Caco-2 (cell line): ENCODE measurements around the gene CAPG. TPM values are rescaled to one million over a fixed set of nuclear protein-coding genes. Genes with fewer than 3 reads are reported as not detected.

Experiments
- BruUV-seq: library from RNA; stranded (reverse); fragments of 400-500 nt; replicated peaks from 2 replicates; lab custom pipeline; 2021; lab: Mats Ljungman, UMichigan
- CTCF ChIA-PET: fragments of 300-600 bp; sonication (Branson Sonifier 250); formaldehyde crosslinking; loops from one replicate; lab custom pipeline; 2022; ENCODE audit warnings: antibody characterized with exemption; lab: Charles Lee
- POLR2A ChIA-PET: fragments of 300-600 bp; sonication (Branson Sonifier 250); formaldehyde crosslinking; loops from one replicate; lab custom pipeline; 2022; ENCODE audit warnings: antibody characterized with exemption; lab: Charles Lee
- DNase-seq, 2 experiments: peaks; one replicate each; pipeline versions ENCODE4 v3.0.0 to v3.0.0-alpha.2; 2020 to 2022
- H3K27me3 ChIP-seq: replicated peaks from 2 replicates; pipeline ENCODE4 v1.6.0; 2011; ENCODE audit warnings: low read length; ENCODE audit not compliant: control insufficient read depth, insufficient read depth
- H3K36me3 ChIP-seq: 2 replicates; pipeline ENCODE4 v1.5.1; 2011; ENCODE audit warnings: low read length; ENCODE audit not compliant: control insufficient read depth, insufficient read depth
- H3K4me1 ChIP-seq: fragments of 250-450 bp; sonication (Bioruptor Pico); 2 replicates; pipeline ENCODE4 v1.5.1; 2020; ENCODE audit warnings: mild to moderate bottlenecking
- H3K4me3 ChIP-seq: 2 replicates; pipeline ENCODE4 v1.5.1; 2011; ENCODE audit warnings: low read depth, mild to moderate bottlenecking, control low read depth, low read length
- H3K9me3 ChIP-seq: fragments of 250-450 bp; sonication (Bioruptor Pico); 2 replicates; pipeline ENCODE4 v1.5.1; 2020; ENCODE audit warnings: mild to moderate bottlenecking, moderate library complexity
- H3K27ac Mint-ChIP-seq: one replicate; pipeline ENCODE4 v1.8.0; 2022; ENCODE audit warnings: mixed read lengths; ENCODE audit not compliant: unreplicated experiment
- H3K27me3 Mint-ChIP-seq: one replicate; pipeline ENCODE4 v1.8.0; 2022; ENCODE audit warnings: mixed read lengths; ENCODE audit not compliant: insufficient read depth, unreplicated experiment
- H3K36me3 Mint-ChIP-seq: one replicate; pipeline ENCODE4 v1.8.0; 2022; ENCODE audit warnings: mild to moderate bottlenecking, mixed read lengths; ENCODE audit not compliant: insufficient read depth, unreplicated experiment
- H3K4me1 Mint-ChIP-seq: one replicate; pipeline ENCODE4 v1.8.0; 2022; ENCODE audit warnings: low read depth, mixed read lengths; ENCODE audit not compliant: unreplicated experiment
- H3K4me3 Mint-ChIP-seq: one replicate; pipeline ENCODE4 v1.8.0; 2022; ENCODE audit warnings: mild to moderate bottlenecking, moderate library complexity, mixed read lengths; ENCODE audit not compliant: unreplicated experiment
- H3K9me3 Mint-ChIP-seq: one replicate; pipeline ENCODE4 v1.8.0; 2022; ENCODE audit warnings: mixed read lengths; ENCODE audit not compliant: unreplicated experiment
- intact Hi-C: fragments of 100-400 bp; cut with micrococcal nuclease; formaldehyde crosslinking; loops from one replicate; pipeline ENCODE4 v1.10.0; 2022; ENCODE audit not compliant: unreplicated experiment
- total RNA-seq: library from RNA; stranded (reverse); gene quantifications from 2 replicates; pipeline ENCODE4 v1.2.3, GENCODE V29; 2022
- TF ChIP-seq, protein P1 (sequence below), 2 experiments: fragments of 200-600 bp in 1 of 2; IDR thresholded peaks; 1 replicate in 1 of 2; 2 replicates in 1 of 2; pipeline versions ENCODE4 v1.5.1 to v1.8.0; 2011 to 2022; ENCODE audit warnings: antibody characterized with exemption in 1 of 2, control low read depth in 1 of 2, inconsistent platforms in 1 of 2, low read depth in 1 of 2, low read length in 1 of 2, mild to moderate bottlenecking in 1 of 2, moderate library complexity in 1 of 2; ENCODE audit not compliant: insufficient read depth in 1 of 2, severe bottlenecking in 1 of 2, unreplicated experiment in 1 of 2

The CAPG gene
- total RNA-seq, 1 experiment from 2014 or later: 10.0 TPM

DNA sequence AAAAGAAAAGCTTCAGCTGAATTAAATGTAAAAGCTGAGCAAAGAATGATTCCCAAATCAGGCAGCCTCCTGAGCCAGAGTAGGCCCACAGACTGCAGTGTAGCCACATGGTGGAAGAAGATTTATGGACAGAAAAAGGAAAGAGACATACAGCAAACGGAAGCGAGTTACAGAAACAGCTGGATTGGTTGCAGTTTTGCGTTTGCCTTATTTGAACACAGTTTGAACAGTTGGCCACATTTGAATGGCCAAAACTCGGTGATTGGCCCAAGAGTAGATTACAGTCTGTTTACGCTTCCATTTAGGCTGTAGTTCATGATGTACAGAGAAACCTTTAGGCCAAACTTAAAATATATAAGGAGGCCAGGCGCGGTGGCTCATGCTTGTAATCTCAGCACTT, 43.4 kb upstream of the CAPG start:
- H3K27ac Mint-ChIP-seq: no peak overlapping the region
- H3K4me3 Mint-ChIP-seq: no peak overlapping the region
- Histone ChIP-seq H3K4me3 (no peak overlapping the region), H3K27me3 (no peaks in the 10 kb centered on the region), H3K9me3 (no peaks in the 10 kb centered on the region), H3K36me3 (no peaks in the 10 kb centered on the region), H3K4me1 (peaks cover 10% of the 10 kb centered on the region)
- H3K9me3 Mint-ChIP-seq: no peaks in the 10 kb centered on the region
- TF ChIP-seq, protein P1, sequence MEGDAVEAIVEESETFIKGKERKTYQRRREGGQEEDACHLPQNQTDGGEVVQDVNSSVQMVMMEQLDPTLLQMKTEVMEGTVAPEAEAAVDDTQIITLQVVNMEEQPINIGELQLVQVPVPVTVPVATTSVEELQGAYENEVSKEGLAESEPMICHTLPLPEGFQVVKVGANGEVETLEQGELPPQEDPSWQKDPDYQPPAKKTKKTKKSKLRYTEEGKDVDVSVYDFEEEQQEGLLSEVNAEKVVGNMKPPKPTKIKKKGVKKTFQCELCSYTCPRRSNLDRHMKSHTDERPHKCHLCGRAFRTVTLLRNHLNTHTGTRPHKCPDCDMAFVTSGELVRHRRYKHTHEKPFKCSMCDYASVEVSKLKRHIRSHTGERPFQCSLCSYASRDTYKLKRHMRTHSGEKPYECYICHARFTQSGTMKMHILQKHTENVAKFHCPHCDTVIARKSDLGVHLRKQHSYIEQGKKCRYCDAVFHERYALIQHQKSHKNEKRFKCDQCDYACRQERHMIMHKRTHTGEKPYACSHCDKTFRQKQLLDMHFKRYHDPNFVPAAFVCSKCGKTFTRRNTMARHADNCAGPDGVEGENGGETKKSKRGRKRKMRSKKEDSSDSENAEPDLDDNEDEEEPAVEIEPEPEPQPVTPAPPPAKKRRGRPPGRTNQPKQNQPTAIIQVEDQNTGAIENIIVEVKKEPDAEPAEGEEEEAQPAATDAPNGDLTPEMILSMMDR (IDR thresholded peaks at IDR 0.05; ENCODE audit: insufficient read depth in 1 of 2, low read depth in 1 of 2, low read length in 1 of 2, severe bottlenecking in 1 of 2, unreplicated experiment in 1 of 2): no peak
- ChIA-PET CTCF (no interaction called here), POLR2A (no interaction called here)
- no peaks in the 10 kb centered on the region for H3K27me3 Mint-ChIP-seq
- BruUV-seq: no TSS peak
- intact Hi-C loops: no loop called here
- no peak for DNase-seq
- peaks cover 15% of the 10 kb centered on the region for H3K4me1 Mint-ChIP-seq
- H3K36me3 Mint-ChIP-seq: no peaks in the 10 kb centered on the region

DNA sequence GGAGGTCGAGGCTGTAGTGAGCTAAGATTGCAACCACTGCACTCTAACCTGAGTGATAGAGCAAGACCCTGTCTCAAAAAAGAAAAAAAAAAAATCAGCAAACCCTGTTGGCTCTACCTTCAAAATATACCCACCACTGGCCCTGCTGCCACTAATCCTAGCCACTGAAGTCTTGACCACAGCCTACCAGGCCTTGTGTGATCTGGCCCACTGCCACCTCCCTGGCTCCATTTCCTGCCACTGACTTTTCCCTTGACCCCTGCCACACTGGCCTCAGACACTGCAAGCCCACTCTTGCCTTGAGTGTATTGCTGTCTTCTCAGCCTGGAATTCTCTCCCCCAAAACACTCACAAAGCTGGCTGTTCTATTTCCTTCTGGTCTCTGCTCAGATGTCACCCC, 42.1 kb upstream of the CAPG start:
- BruUV-seq: no TSS peak
- TF ChIP-seq, protein P1 (IDR thresholded peaks at IDR 0.05; ENCODE audit: insufficient read depth in 1 of 2, low read depth in 1 of 2, low read length in 1 of 2, severe bottlenecking in 1 of 2, unreplicated experiment in 1 of 2): no peak
- ChIA-PET CTCF (no interaction called here), POLR2A (no interaction called here)
- no peak for DNase-seq
- no peaks in the 10 kb centered on the region for H3K36me3 Mint-ChIP-seq
- H3K4me1 Mint-ChIP-seq: peaks cover 15% of the 10 kb centered on the region
- no peaks in the 10 kb centered on the region for H3K27me3 ChIP-seq
- H3K36me3 ChIP-seq: no peaks in the 10 kb centered on the region
- no peaks in the 10 kb centered on the region for H3K27me3 Mint-ChIP-seq
- peaks cover 10% of the 10 kb centered on the region for H3K4me1 ChIP-seq
- intact Hi-C loops: no loop called here
- no peak overlapping the region for H3K27ac Mint-ChIP-seq
- H3K9me3 Mint-ChIP-seq: no peaks in the 10 kb centered on the region
- H3K4me3 ChIP-seq: no peak overlapping the region
- H3K9me3 ChIP-seq: no peaks in the 10 kb centered on the region
- H3K4me3 Mint-ChIP-seq: no peak overlapping the region

DNA sequence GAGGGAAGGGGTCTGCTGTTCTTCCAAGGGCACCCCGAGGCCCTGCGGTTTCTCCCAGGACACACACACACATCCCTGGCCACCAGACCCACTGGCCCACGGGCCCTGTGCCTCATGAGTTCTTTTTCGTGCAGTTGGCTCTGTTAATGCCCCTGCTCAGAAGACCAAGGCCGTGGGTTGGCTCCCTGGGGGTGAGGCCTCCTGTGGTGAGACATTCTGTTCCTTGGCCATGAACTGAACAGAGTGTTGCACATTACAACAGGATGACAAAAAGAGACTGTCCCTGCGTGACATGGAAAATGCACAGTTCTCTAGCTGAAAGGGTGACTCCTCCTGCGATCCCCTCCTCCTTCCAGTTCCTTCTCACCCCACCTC, 39.0 kb upstream of the CAPG start:
- H3K4me3 ChIP-seq: no peak overlapping the region
- H3K27me3 Mint-ChIP-seq: no peaks in the 10 kb centered on the region
- H3K9me3 Mint-ChIP-seq: no peaks in the 10 kb centered on the region
- BruUV-seq: no TSS peak
- H3K4me1 Mint-ChIP-seq: no peaks in the 10 kb centered on the region
- intact Hi-C loops: no loop called here
- H3K27ac Mint-ChIP-seq: no peak overlapping the region
- no peaks in the 10 kb centered on the region for H3K27me3 ChIP-seq
- no peaks in the 10 kb centered on the region for H3K4me1 ChIP-seq
- ChIA-PET CTCF (no interaction called here), POLR2A (no interaction called here)
- no peak overlapping the region for H3K4me3 Mint-ChIP-seq
- H3K36me3 ChIP-seq: no peaks in the 10 kb centered on the region
- no peak for DNase-seq
- H3K9me3 ChIP-seq: no peaks in the 10 kb centered on the region
- H3K36me3 Mint-ChIP-seq: no peaks in the 10 kb centered on the region
- TF ChIP-seq, protein P1 (IDR thresholded peaks at IDR 0.05; ENCODE audit: insufficient read depth in 1 of 2, low read depth in 1 of 2, low read length in 1 of 2, severe bottlenecking in 1 of 2, unreplicated experiment in 1 of 2): no peak
